OCI-LY7 (cell line): ENCODE results near the gene PIGX. TPM values are rescaled to one million over a fixed set of nuclear protein-coding genes. Genes with fewer than 3 reads are reported as not detected.

ENCODE experiments used
- BruUV-seq: library from RNA; stranded (reverse); fragments of 400-500 nt; replicated peaks from 2 replicates; lab custom pipeline; 2021; lab: Mats Ljungman, UMichigan
- CTCF ChIA-PET: fragments of 300-600 bp; sonication (Branson Sonifier 250); formaldehyde crosslinking; loops from one replicate; lab custom pipeline; 2022; ENCODE audit warnings: antibody characterized with exemption; ENCODE audit not compliant: unreplicated experiment; lab: Charles Lee
- POLR2A ChIA-PET: fragments of 300-600 bp; sonication (Branson Sonifier 250); formaldehyde crosslinking; loops from one replicate; lab custom pipeline; 2022; ENCODE audit warnings: antibody characterized with exemption; lab: Charles Lee
- DNase-seq: peaks from one replicate; pipeline ENCODE4 v3.0.0-alpha.2; 2015; ENCODE audit warnings: low spot score
- H2AFZ ChIP-seq: fragments of 200-600 bp; sonication (generic), shearing (Covaris generic); 2 replicates; pipeline ENCODE4 v1.6.1; 2014; ENCODE audit warnings: mild to moderate bottlenecking, antibody characterized with exemption, low read length, moderate library complexity
- H3K27ac ChIP-seq: fragments of 200-600 bp; sonication (generic); 2 replicates; pipeline ENCODE4 v1.5.1; 2014; ENCODE audit warnings: mixed run types, low read depth, mild to moderate bottlenecking, moderate library complexity, low read length, inconsistent platforms; ENCODE audit not compliant: poor library complexity, severe bottlenecking
- H3K36me3 ChIP-seq: fragments of 200-600 bp; sonication (generic); 2 replicates; pipeline ENCODE4 v1.6.1; 2014; ENCODE audit warnings: mild to moderate bottlenecking, antibody characterized with exemption, low read length, moderate library complexity, mixed read lengths; ENCODE audit not compliant: insufficient read depth
- H3K4me1 ChIP-seq: fragments of 200-600 bp; sonication (generic); 2 replicates; pipeline ENCODE4 v1.5.1; 2014; ENCODE audit warnings: mild to moderate bottlenecking, low read length; ENCODE audit not compliant: insufficient read depth, poor library complexity, severe bottlenecking
- H3K4me2 ChIP-seq: fragments of 200-600 bp; sonication (generic); 2 replicates; pipeline ENCODE4 v1.6.1; 2014; ENCODE audit warnings: mild to moderate bottlenecking, low read length
- H3K4me3 ChIP-seq: fragments of 200-600 bp; sonication (generic); 2 replicates; pipeline ENCODE4 v1.5.1; 2014; ENCODE audit warnings: mild to moderate bottlenecking, low read depth, low read length; ENCODE audit not compliant: poor library complexity, severe bottlenecking
- H3K79me2 ChIP-seq: fragments of 200-600 bp; sonication (generic); 2 replicates; pipeline ENCODE4 v1.6.1; 2016; ENCODE audit warnings: low read depth, mild to moderate bottlenecking, low read length, moderate library complexity, mixed read lengths; ENCODE audit not compliant: insufficient read depth
- H3K9me2 ChIP-seq: fragments of 200-600 bp; sonication (generic); 2 replicates; pipeline ENCODE4 v1.6.1; 2016; ENCODE audit warnings: mild to moderate bottlenecking, low read length, mixed read lengths; ENCODE audit not compliant: insufficient read depth
- H3K9me3 ChIP-seq: fragments of 200-600 bp; sonication (generic); 2 replicates; pipeline ENCODE4 v1.6.1; 2014; ENCODE audit warnings: mild to moderate bottlenecking, mixed run types, low read length, mixed read lengths
- H4K20me1 ChIP-seq: fragments of 200-600 bp; sonication (generic); 2 replicates; pipeline ENCODE4 v1.6.1; 2014; ENCODE audit warnings: mild to moderate bottlenecking, antibody characterized with exemption, low read length, moderate library complexity, mixed read lengths; ENCODE audit not compliant: insufficient read depth
- EZH2phosphoT487 ChIP-seq: fragments of 200-600 bp; sonication (generic); IDR thresholded peaks from 2 replicates; pipeline ENCODE4 v1.6.1; 2018; ENCODE audit warnings: low read depth, borderline replicate concordance, mild to moderate bottlenecking, mixed run types, antibody characterized with exemption, low read length, moderate library complexity, mixed read lengths
- intact Hi-C: fragments of 100-400 bp; cut with micrococcal nuclease; formaldehyde crosslinking; loops from one replicate; pipeline ENCODE4 v1.10.0; 2022; ENCODE audit not compliant: unreplicated experiment
- total RNA-seq, 2 experiments: library from RNA; depleted of rRNA in 1 of 2; stranded (reverse); fragments of >200 nt in 1 of 2; shearing (Covaris generic) in 1 of 2; gene quantifications; 2 replicates each; pipeline ENCODE4 v1.2.3, GENCODE V29; 2014 to 2022
- TF ChIP-seq, protein P1 (sequence below): fragments of 200-600 bp; sonication (generic); conservative IDR thresholded peaks from 2 replicates; pipeline ENCODE4 v1.5.1; 2014; ENCODE audit warnings: mild to moderate bottlenecking, antibody characterized with exemption, low read length, moderate library complexity, mixed read lengths

The PIGX gene
- total RNA-seq, 2 experiments from 2014 or later, result 24.9 to 31.5 TPM

DNA sequence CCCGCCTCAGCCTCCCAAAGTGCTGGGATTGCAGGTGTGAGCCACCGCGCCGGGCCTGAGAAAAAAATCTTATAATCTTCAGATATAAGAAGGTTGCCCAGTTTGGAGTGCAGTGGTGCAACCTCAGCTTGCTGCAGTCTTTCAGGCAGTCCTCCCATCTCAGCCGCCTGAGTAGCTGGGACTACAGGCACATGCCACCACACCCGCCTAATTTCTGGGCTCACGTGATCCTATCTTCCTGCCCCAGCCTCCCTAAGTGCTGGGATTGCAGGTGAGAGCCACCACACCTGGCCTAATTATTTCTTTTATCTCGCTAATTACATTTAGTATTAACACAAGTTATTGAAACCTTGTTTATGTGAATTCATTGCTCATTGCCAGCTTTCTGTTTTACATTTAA is 41.0 kb downstream of the PIGX start:
- H4K20me1 ChIP-seq, result no peaks in the 10 kb centered on the region; the same call in 1 of the 2 replicates

DNA sequence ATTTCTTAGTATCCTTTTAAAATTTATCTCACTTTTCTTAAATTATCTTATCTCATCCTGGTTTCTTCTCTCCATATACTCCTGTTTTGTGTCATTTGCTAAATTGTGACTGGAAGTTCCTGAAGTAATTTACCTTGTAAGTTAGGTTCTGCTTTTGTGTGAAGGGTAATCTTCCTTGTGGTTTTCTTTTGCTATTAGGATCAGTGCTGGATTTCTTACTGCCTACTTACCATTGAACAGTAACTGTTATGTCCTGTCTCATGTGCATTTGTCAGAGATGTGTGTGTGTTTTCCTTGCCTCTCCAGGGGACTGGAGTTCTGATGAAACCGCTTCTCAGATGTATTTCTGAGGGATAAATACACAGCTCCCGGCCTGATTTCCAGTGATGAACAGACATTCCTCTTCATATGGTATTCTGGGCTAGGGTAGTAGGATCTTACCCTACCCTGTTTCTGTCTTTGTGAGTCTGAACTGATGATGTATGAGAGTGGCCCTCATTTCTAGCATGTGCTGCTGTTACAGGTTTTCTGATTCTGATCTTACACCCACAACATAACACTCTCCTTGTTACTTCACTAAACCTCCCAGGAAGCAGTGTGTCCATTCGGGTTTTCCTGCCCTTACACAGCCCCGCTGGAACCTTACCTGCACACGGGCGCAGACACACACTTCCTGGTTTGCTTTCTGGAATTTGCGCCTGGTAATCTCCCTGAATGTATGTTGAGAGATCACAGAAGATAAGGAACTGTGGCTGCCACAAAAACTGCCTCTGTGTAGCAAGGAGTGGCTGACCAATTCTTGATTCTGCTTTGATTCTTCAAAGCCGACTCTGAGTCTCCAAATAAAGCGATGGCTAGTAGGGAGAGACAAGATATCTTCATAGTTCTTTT is 42.2 kb downstream of the PIGX start:
- intact Hi-C loops, result no loop called here
- H3K27ac ChIP-seq, result no peak overlapping the region

More for the DNA sequence above, 41.0 kb downstream of the PIGX start:
- Histone ChIP-seq H3K79me2 (peaks cover 86% of the 10 kb centered on the region), H3K4me1 (no peaks in the 10 kb centered on the region), H3K4me3 (no peak overlapping the region), H3K4me2 (no peak overlapping the region), H3K36me3 (peaks cover 96% of the 10 kb centered on the region), H3K27ac (no peak overlapping the region), H3K9me3 (peaks cover 26% of the 10 kb centered on the region), H3K9me2 (no peaks in the 10 kb centered on the region), H2AFZ (no peak overlapping the region)
- POLR2A ChIA-PET, result interaction anchor here (1.1 to 1.4 kb wide), 4 partner anchors 9 to 28 kb away, joined by 3 to 7 read pairs (median 4); partner anchors contain the start of gene PAK2
- no peak for TF ChIP-seq EZH2phosphoT487
- TF ChIP-seq, protein P1, sequence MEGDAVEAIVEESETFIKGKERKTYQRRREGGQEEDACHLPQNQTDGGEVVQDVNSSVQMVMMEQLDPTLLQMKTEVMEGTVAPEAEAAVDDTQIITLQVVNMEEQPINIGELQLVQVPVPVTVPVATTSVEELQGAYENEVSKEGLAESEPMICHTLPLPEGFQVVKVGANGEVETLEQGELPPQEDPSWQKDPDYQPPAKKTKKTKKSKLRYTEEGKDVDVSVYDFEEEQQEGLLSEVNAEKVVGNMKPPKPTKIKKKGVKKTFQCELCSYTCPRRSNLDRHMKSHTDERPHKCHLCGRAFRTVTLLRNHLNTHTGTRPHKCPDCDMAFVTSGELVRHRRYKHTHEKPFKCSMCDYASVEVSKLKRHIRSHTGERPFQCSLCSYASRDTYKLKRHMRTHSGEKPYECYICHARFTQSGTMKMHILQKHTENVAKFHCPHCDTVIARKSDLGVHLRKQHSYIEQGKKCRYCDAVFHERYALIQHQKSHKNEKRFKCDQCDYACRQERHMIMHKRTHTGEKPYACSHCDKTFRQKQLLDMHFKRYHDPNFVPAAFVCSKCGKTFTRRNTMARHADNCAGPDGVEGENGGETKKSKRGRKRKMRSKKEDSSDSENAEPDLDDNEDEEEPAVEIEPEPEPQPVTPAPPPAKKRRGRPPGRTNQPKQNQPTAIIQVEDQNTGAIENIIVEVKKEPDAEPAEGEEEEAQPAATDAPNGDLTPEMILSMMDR, result no peak
- intact Hi-C loops, result no loop called here
- no peak for DNase-seq
- BruUV-seq, result no TSS peak
- CTCF ChIA-PET, result no interaction called here

More for the DNA sequence above, 42.2 kb downstream of the PIGX start:
- peaks cover 26% of the 10 kb centered on the region for H3K9me3 ChIP-seq
- CTCF ChIA-PET, result no interaction called here
- H3K79me2 ChIP-seq, result peaks cover 84% of the 10 kb centered on the region
- no TSS peak for BruUV-seq
- no peaks in the 10 kb centered on the region for H3K9me2 ChIP-seq
- no peak for DNase-seq
- H2AFZ ChIP-seq, result no peak overlapping the region
- H3K4me3 ChIP-seq, result no peak overlapping the region
- H4K20me1 ChIP-seq, result no peaks in the 10 kb centered on the region
- no peak overlapping the region for H3K4me2 ChIP-seq
- peaks cover 96% of the 10 kb centered on the region for H3K36me3 ChIP-seq
- TF ChIP-seq, protein P1, result no peak
- TF ChIP-seq EZH2phosphoT487, result no peak
- POLR2A ChIA-PET, result interaction anchor here (1.3 to 1.4 kb wide), 2 partner anchors 10 to 27 kb away, joined by 3 to 4 read pairs; no protein-coding TSS in a partner anchor
- H3K4me1 ChIP-seq, result no peaks in the 10 kb centered on the region
